Common myeloid progenitor, CD34-positive (primary cell): ENCODE results near the gene GFM2.

Experiments
- CTCF ChIA-PET: fragments of 350-600 bp; sonication (Branson Sonifier 250); formaldehyde crosslinking; loops from one replicate; lab custom pipeline; 2021; ENCODE audit warnings: antibody characterized with exemption; lab: Charles Lee
- POLR2A ChIA-PET: fragments of 350-600 bp; sonication (Branson Sonifier 250); formaldehyde crosslinking; loops from one replicate; lab custom pipeline; 2021; ENCODE audit warnings: antibody characterized with exemption; lab: Charles Lee
- DNase-seq, 3 donors: peaks; one replicate each; pipeline versions ENCODE4 v3.0.0 to v3.0.0-alpha.2; 2013
- H3K27ac ChIP-seq, 2 experiments: 1 replicate in 1 of 2; 2 replicates in 1 of 2; pipeline ENCODE4 v1.7.0; 2013; ENCODE audit warnings: inconsistent platforms in 2 of 2, low read length in 2 of 2, mild to moderate bottlenecking in 2 of 2, low read depth in 1 of 2, moderate library complexity in 1 of 2; ENCODE audit not compliant: severe bottlenecking in 2 of 2, insufficient read depth in 1 of 2, poor library complexity in 1 of 2
- H3K27me3 ChIP-seq, 5 experiments: replicated peaks in 2 of 5; 1 replicate in 3 of 5; 2 replicates in 2 of 5; pipeline versions ENCODE4 v1.6.1 to v1.7.0; 2013; ENCODE audit warnings: low read length in 4 of 5, mild to moderate bottlenecking in 2 of 5, moderate library complexity in 2 of 5, inconsistent platforms in 1 of 5; ENCODE audit not compliant: insufficient read depth in 5 of 5, control insufficient read depth in 4 of 5
- H3K36me3 ChIP-seq, 4 experiments: 1 replicate in 2 of 4; 2 replicates in 2 of 4; pipeline versions ENCODE4 v1.6.1 to v1.7.0; 2013; ENCODE audit warnings: low read length in 3 of 4, control low read depth in 1 of 4, mild to moderate bottlenecking in 1 of 4; ENCODE audit not compliant: control insufficient read depth in 4 of 4, insufficient read depth in 4 of 4
- H3K4me1 ChIP-seq, 4 experiments: 1 replicate in 3 of 4; 2 replicates in 1 of 4; pipeline versions ENCODE4 v1.6.1 to v1.7.1; 2013; ENCODE audit warnings: low read length in 3 of 4, mild to moderate bottlenecking in 3 of 4, control low read depth in 1 of 4, inconsistent platforms in 1 of 4, moderate library complexity in 1 of 4; ENCODE audit not compliant: control insufficient read depth in 4 of 4, insufficient read depth in 4 of 4; ENCODE audit errors: control extremely low read depth in 1 of 4
- H3K4me3 ChIP-seq, 7 experiments: 1 replicate in 4 of 7; 2 replicates in 3 of 7; pipeline versions ENCODE4 v1.5.1 to v1.7.0; 2013; ENCODE audit warnings: mild to moderate bottlenecking in 7 of 7, low read length in 6 of 7, moderate library complexity in 6 of 7, inconsistent platforms in 2 of 7, low read depth in 2 of 7, control low read depth in 1 of 7; ENCODE audit not compliant: insufficient read depth in 4 of 7, control insufficient read depth in 1 of 7; ENCODE audit errors: extremely low read depth in 1 of 7
- H3K9me3 ChIP-seq, 5 experiments: 1 replicate in 4 of 5; 2 replicates in 1 of 5; pipeline versions ENCODE4 v1.6.1 to v1.7.1; 2013; ENCODE audit warnings: low read length in 4 of 5, mild to moderate bottlenecking in 2 of 5, inconsistent platforms in 1 of 5, low read depth in 1 of 5, moderate library complexity in 1 of 5; ENCODE audit not compliant: control insufficient read depth in 4 of 5, insufficient read depth in 2 of 5; ENCODE audit errors: control extremely low read depth in 1 of 5
- WGBS: methylation state at CpG from one replicate; pipeline ENCODE4 v1.1.5; 2013; ENCODE audit not compliant: insufficient coverage; 5-methylcytosine and 5-hydroxymethylcytosine counted together

GFM2 gene

GRCh38 chr5:74787424-74787823 lies 20.5 kb upstream of the GFM2 start:
- peaks cover 0 to 47% (median 8%) of the 10 kb centered on the region in 4 experiments for H3K36me3 ChIP-seq
- H3K4me1 ChIP-seq, result no peaks in the 10 kb centered on the region
- ChIA-PET POLR2A (no interaction called here), CTCF (interaction anchor here (1.3 to 1.4 kb wide), 2 partner anchors 13 to 79 kb away, joined by 3 to 4 read pairs; partner anchors contain the start of gene FAM169A)
- no peak for DNase-seq
- H3K27me3 ChIP-seq, result no peaks in the 10 kb centered on the region
- no peaks in the 10 kb centered on the region for H3K9me3 ChIP-seq
- 98% methylated on average over 6 of the region's 6 CpGs for WGBS
- no peak overlapping the region for H3K4me3 ChIP-seq
- H3K27ac ChIP-seq, result no peak overlapping the region

GRCh38 chr5:74786851-74787250 lies 19.9 kb upstream of the GFM2 start:
- CTCF ChIA-PET, result interaction anchor here (1.3 to 1.4 kb wide), 2 partner anchors 13 to 79 kb away, joined by 3 to 4 read pairs; partner anchors contain the start of gene FAM169A
- no peaks in the 10 kb centered on the region for H3K9me3 ChIP-seq
- no peaks in the 10 kb centered on the region for H3K27me3 ChIP-seq
- no peaks in the 10 kb centered on the region for H3K4me1 ChIP-seq
- POLR2A ChIA-PET, result no interaction called here
- no peak for DNase-seq
- WGBS, result 97% methylated on average over 6 of the region's 6 CpGs
- H3K36me3 ChIP-seq, result peaks cover 0 to 43% (median 7%) of the 10 kb centered on the region in 4 experiments
- no peak overlapping the region for H3K27ac ChIP-seq
- no peak overlapping the region for H3K4me3 ChIP-seq

GRCh38 chr5:74778609-74779008 lies 11.7 kb upstream of the GFM2 start:
- no peak for DNase-seq
- no peaks in the 10 kb centered on the region for H3K9me3 ChIP-seq
- no peaks in the 10 kb centered on the region for H3K27me3 ChIP-seq
- no CpG with 5 or more reads among the region's 2 CpGs for WGBS
- no peak overlapping the region for H3K4me3 ChIP-seq
- CTCF ChIA-PET, result interaction anchor here (0.7 kb wide), 1 partner anchor 12 kb away, joined by 3 read pairs; no protein-coding TSS in a partner anchor
- H3K27ac ChIP-seq, result no peak overlapping the region
- POLR2A ChIA-PET, result no interaction called here
- peaks cover 7 to 61% (median 31%) of the 10 kb centered on the region in 4 experiments for H3K36me3 ChIP-seq
- no peaks in the 10 kb centered on the region for H3K4me1 ChIP-seq

GRCh38 chr5:74772359-74772758 lies 5.4 kb upstream of the GFM2 start:
- no peak overlapping the region for H3K4me3 ChIP-seq
- 93% methylated on average over 2 of the region's 7 CpGs for WGBS
- no peaks in the 10 kb centered on the region for H3K9me3 ChIP-seq
- H3K36me3 ChIP-seq, result peaks cover 6 to 63% (median 50%) of the 10 kb centered on the region in 4 experiments
- no peaks in the 10 kb centered on the region for H3K27me3 ChIP-seq
- POLR2A ChIA-PET, result no interaction called here
- no peak overlapping the region for H3K27ac ChIP-seq
- peaks cover 6 to 9% (median 7%) of the 10 kb centered on the region in 4 experiments for H3K4me1 ChIP-seq
- CTCF ChIA-PET, result interaction anchor here (2.6 kb wide), 1 partner anchor 10 kb away, joined by 9 read pairs; no protein-coding TSS in a partner anchor
- DNase-seq, result no peak

- peak in 1 of 3 donors; percentile 54 for DNase-seq
- POLR2A ChIA-PET, result no interaction called here
- 0% methylated on average over 7 of the region's 9 CpGs for WGBS
These were observed 629 bp upstream of the GFM2 start for GRCh38 chr5:74767579-74767913.

GRCh38 chr5:74766418-74766848 lies 484 bp downstream of the GFM2 start:
- peak overlapping the region; percentile 77 to 90 for H3K27ac ChIP-seq
- peaks cover 7 to 25% (median 17%) of the 10 kb centered on the region in 4 experiments for H3K4me1 ChIP-seq
- H3K4me3 ChIP-seq, result peak overlapping the region; percentile 89 to 100 (median 100)
- ChIA-PET POLR2A (interaction anchor here (0.6 to 1.5 kb wide), 2 partner anchors 13 to 99 kb away, joined by 4 read pairs; no protein-coding TSS in a partner anchor), CTCF (interaction anchor here (0.7 to 2.5 kb wide), 8 partner anchors 9 to 152 kb away, joined by 3 to 10 read pairs (median 4); partner anchors contain the start of gene FAM169A)
- H3K9me3 ChIP-seq, result no peaks in the 10 kb centered on the region
- 0% methylated on average over 8 of the region's 10 CpGs for WGBS
- H3K36me3 ChIP-seq, result peaks cover 5 to 38% (median 20%) of the 10 kb centered on the region in 4 experiments
- H3K27me3 ChIP-seq, result no peaks in the 10 kb centered on the region
- DNase-seq, result peak; percentile 30 to 86 (median 63)

More at GRCh38 chr5:74767579-74767913, 629 bp upstream of the GFM2 start:
- Histone ChIP-seq H3K36me3 (peaks cover 2 to 33% (median 25%) of the 10 kb centered on the region in 4 experiments), H3K9me3 (no peaks in the 10 kb centered on the region), H3K4me1 (peaks cover 7 to 25% (median 17%) of the 10 kb centered on the region in 4 experiments), H3K27ac (peak overlapping the region; percentile 80 to 90), H3K4me3 (peak overlapping the region; percentile 89 to 100 (median 100)), H3K27me3 (no peaks in the 10 kb centered on the region)
- CTCF ChIA-PET, result interaction anchor here (0.8 to 2.5 kb wide), 3 partner anchors 95 to 149 kb away, joined by 3 to 9 read pairs (median 4); partner anchors contain the start of gene FAM169A

- H3K27ac ChIP-seq, result peak overlapping the region in 1 of 2 experiments; percentile 90
- peaks cover 5 to 38% (median 16%) of the 10 kb centered on the region in 4 experiments for H3K36me3 ChIP-seq
- H3K9me3 ChIP-seq, result no peaks in the 10 kb centered on the region
- no peak for DNase-seq
- WGBS, result 88% methylated on average over 22 of the region's 27 CpGs
- H3K4me1 ChIP-seq, result peaks cover 7 to 25% (median 17%) of the 10 kb centered on the region in 4 experiments
- CTCF ChIA-PET, result interaction anchor here (1.2 to 2.5 kb wide), 6 partner anchors 9 to 153 kb away, joined by 3 to 10 read pairs (median 4); partner anchors contain the start of gene FAM169A
- POLR2A ChIA-PET, result interaction anchor here (0.6 to 1.5 kb wide), 2 partner anchors 12 to 100 kb away, joined by 4 read pairs; no protein-coding TSS in a partner anchor
- peak overlapping the region in 6 of 7 experiments; percentile 90 to 100 (median 100) for H3K4me3 ChIP-seq
- no peaks in the 10 kb centered on the region for H3K27me3 ChIP-seq
These were observed 988 bp downstream of the GFM2 start for GRCh38 chr5:74765929-74766328.
